ENCODE data around the gene KRTAP19-1.
"Not testable (repeated sequence)": the region's sequence is repeated elsewhere in the genome, so short reads cannot be mapped to it uniquely, and the experiment has no call there.

KRTAP19-1 gene

GRCh38 chr21:30515681-30516080, 35.5 kb upstream of the KRTAP19-1 start (continued):
- no peak for TF ChIP-seq ZSCAN5A (tag by site-specific recombination; IDR thresholded peaks at IDR 0.05)
- no peak for TF ChIP-seq ZNF548 (tag by site-specific recombination; IDR thresholded peaks at IDR 0.05)
- TF ChIP-seq IKZF3 (tag by site-specific recombination; IDR thresholded peaks at IDR 0.05), result no peak
- TF ChIP-seq ZNF704 (tag by site-specific recombination; IDR thresholded peaks at IDR 0.05), result no peak
- TF ChIP-seq ZNF174 (tag by site-specific recombination; IDR thresholded peaks at IDR 0.05), result no peak

GRCh38 chr21:30505621-30506205, 25.5 kb upstream of the KRTAP19-1 start:
- CTCF ChIA-PET, result interaction anchor here (0.5 to 2.3 kb wide), 22 partner anchors 8 to 582 kb away, joined by 3 to 12 read pairs (median 3); partner anchors contain the start of gene KRTAP19-4
- H3K4me3 ChIP-seq (ENCODE audit: low read depth, low read length); H3K36me3 ChIP-seq (ENCODE audit: control insufficient read depth in 2 of 2, insufficient read depth in 1 of 2, low read length in 2 of 2); POLR2A ChIA-PET; H3K27ac ChIP-seq (ENCODE audit: extremely low read depth, low read depth, low read length); H3K4me1 ChIP-seq (ENCODE audit: control insufficient read depth, insufficient read depth, low read length); H3K9me3 ChIP-seq (ENCODE audit: control insufficient read depth, insufficient read depth, low read depth, low read length): not testable (repeated sequence)

- Histone ChIP-seq H3K9me3 (ENCODE audit: control insufficient read depth, insufficient read depth, low read depth, low read length) (no peaks in the 10 kb centered on the region), H3K27ac (ENCODE audit: extremely low read depth, low read depth, low read length) (no peak within 1 kb of the TSS), H3K4me3 (ENCODE audit: low read depth, low read length) (no peak within 1 kb of the TSS), H3K4me1 (ENCODE audit: control insufficient read depth, insufficient read depth, low read length) (no peaks in the 10 kb centered on the region), H3K36me3 (ENCODE audit: control insufficient read depth in 2 of 2, insufficient read depth in 1 of 2, low read length in 2 of 2) (no peaks in the 10 kb centered on the region)
- ChIA-PET CTCF (no interaction called here), POLR2A (no interaction called here)
- TF ChIP-seq GLI4 (tag by site-specific recombination; IDR thresholded peaks at IDR 0.05) (no peak), ZNF76 (tag by site-specific recombination; IDR thresholded peaks at IDR 0.05; ENCODE audit: borderline replicate concordance, low read depth) (no peak), PRDM1 (tag by site-specific recombination; IDR thresholded peaks at IDR 0.05) (no peak), SP7 (tag by site-specific recombination; IDR thresholded peaks at IDR 0.05) (no peak), ZNF449 (tag by site-specific recombination; IDR thresholded peaks at IDR 0.05) (no peak), ZNF561 (tag by site-specific recombination; IDR thresholded peaks at IDR 0.05; ENCODE audit: borderline replicate concordance) (no peak), ZNF621 (tag by site-specific recombination; IDR thresholded peaks at IDR 0.05) (no peak), INSM2 (tag by site-specific recombination; IDR thresholded peaks at IDR 0.05) (no peak), ZBTB44 (tag by site-specific recombination; IDR thresholded peaks at IDR 0.05) (no peak), ZNF426 (tag by site-specific recombination; IDR thresholded peaks at IDR 0.05) (no peak), RBAK (tag by site-specific recombination; IDR thresholded peaks at IDR 0.05) (no peak)
Measured at GRCh38 chr21:30502041-30502440, 21.9 kb upstream of the KRTAP19-1 start, which contains the start of gene KRTAP19-5. Gene KRTAP19-5, minus strand, starts transcription at chr21:30502141. Its CDS starts 51 bp downstream, at chr21:30502090.

Measured in HEK293 (cell line).